Hematopoietic multipotent progenitor cell treated with erythropoietin and hydrocortisone succinate and interleukin-3 and kit ligand, for 8 days (in vitro differentiated cells): Measurements from ENCODE around the gene PEX3.
"Not testable (repeated sequence)": the region's sequence is repeated elsewhere in the genome, so short reads cannot be mapped to it uniquely, and the experiment has no call there.

Experiments
- DNase-seq: peaks from one replicate; pipeline ENCODE4 v3.0.0-alpha.2; 2015

Gene PEX3

DNA sequence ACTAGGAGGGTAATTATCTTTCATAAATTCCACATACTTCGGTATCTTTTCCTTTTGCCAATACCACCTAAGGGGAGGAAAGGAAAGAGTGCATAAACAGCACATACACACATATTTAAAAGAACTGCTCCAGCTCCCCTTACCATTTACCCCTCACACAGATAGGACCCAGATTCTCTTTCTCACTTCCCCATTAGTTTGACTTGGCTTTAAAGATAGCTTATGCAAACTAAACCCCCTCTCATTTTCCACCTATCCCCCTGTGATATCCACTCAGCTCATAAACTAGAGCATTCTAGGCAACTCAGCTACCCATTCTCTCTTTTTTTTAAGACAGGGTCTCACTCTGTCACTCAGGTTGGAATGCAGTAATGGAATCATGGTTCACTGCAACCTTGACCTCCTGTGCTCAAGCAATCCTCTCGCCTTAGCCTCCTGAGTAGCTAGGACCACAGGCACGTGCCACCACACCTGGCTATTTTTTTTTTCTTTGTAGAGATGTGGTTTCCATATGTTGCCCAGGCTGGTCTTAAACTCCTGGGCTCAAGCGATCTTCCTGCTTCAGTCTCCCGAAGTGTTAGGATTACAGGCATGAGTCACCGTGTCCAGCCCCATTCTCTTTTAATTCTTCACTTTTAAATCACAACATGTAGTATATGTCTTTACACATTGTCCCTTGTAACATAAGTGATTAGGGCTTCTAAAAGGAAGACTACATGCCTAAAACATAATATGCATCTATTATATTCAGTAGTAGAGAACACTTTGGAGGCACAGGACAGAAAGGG is 56.9 kb downstream of the PEX3 start:
- DNase-seq = no peak

DNA sequence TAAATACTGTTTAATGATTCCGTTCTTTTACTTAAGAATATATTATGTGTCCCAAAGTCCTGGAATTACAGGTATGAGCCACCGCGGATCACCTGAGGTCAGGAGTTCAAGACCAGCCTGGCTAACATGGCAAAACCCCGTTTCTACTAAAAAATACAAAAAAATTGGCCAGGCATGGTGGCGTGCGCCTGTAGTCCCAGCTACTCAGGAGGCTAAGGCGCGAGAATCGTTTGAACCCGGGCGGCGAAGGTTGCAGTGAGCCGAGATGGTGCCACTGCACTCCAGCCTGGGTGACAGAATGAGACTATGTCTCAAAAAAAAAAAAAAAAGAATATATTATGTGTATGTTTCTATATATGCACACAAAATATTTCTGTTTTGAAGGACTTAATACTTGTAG is 59.7 kb downstream of the PEX3 start:
- not testable (repeated sequence) for DNase-seq

- peak; percentile 90 for DNase-seq
These were observed 60.6 kb downstream of the PEX3 start, which contains the start of gene FUCA2 for GRCh38 chr6:143510991-143511891. TSS of gene FUCA2 (minus strand) at chr6:143511720. CDS start at chr6:143511634, 86 bp downstream.

DNA sequence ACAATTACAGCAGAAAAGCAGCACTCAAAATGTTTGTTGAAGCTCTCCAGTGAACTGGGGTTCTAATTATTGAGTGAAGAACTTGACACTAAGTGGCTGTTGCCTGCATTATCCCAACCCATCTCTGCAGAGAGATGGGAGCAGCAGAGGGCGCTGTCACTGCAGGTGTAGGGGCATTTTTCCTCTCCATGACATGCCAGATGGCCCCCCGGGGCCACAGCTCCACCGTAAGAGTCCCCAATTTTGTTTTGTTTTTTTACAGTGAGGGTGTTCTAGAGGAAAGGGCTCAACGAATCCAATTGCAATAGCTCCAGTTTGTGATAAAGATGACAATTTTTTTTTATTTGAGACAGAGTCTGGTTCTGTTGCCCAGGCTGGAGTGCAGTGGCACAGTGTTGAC is 62.8 kb downstream of the PEX3 start:
- DNase-seq = peak; percentile 61

DNA sequence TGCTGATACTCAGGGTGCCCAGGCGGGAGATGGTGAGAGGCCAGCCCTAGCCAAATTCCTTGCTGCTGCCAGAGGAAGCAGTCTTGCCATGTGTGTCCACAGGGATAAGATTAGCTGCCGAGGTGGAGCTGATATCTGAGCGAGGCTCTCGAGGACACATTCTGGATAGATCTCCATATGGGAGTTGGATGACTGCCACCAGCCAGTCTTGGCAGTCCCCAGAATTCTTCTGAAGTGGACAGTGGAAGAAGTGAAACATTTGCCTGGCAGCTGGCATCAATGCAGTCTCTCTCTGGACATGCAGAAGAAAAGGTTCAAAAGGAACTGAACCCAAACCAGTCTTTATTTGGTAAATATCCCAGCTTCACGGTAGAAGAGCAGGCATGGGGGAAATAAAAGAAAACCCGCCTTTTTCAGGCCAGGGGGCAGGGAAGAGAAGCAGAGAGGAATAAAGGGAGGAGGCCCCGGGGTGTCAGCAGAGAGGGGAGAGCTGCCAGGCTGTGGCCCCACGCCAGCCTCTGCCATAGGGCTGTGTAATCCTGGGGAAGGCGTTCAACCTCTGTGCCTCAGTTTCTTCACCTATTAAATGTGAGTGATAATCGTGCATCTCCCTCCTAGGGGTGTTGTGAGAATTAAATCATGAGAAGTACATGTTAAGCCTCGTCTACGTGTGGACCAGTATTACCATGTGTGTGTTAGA is 64.6 kb downstream of the PEX3 start:
- peak; percentile 57 for DNase-seq

- no peak for DNase-seq
These were observed 65.3 kb downstream of the PEX3 start for GRCh38 chr6:143515766-143516355.

DNA sequence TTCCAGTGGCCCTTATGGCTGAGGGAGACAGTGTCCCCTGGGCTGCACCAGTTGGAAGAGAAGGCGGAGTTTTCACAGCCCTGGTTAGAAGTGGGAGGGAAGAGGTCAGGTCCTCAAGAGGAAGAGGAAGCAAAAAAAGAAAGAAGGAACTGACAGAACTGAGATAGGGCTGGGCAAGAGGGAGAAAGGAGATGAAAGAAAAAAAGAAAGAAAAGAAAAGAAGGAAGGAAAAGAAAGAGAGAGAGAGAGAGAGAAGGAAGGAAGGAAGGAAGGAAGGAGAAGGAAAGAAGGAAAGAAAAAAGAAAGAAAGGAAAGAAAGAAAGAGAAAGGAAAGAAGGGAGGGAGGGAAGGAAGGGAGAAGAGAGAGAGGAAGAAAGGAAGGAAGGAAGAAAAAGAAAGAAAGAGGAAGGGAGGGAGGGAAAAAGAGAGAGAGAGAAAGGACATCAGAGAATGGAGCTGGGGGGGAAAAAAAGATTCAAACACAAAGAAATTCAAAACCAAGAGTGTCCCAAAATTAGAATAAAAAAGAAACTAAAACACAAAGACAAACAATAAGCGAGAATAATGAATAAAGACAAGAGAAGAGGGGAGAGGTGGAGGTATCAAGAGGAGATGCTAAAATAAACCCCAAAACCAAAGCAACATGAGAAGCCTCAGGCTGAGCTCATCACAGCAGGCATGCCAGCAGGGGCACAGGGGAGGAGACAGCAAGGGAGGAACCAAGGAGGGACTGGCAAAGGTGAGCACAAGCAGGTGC is 66.3 kb downstream of the PEX3 start:
- no peak for DNase-seq

- no peak for DNase-seq
These were observed 66.8 kb downstream of the PEX3 start for GRCh38 chr6:143517447-143517773.

- no peak for DNase-seq
These were observed 71.5 kb downstream of the PEX3 start for GRCh38 chr6:143522039-143522600.

GRCh38 chr6:143525356-143525755 is 74.8 kb downstream of the PEX3 start:
- no peak for DNase-seq

- DNase-seq = no peak
These were observed 77.1 kb downstream of the PEX3 start for GRCh38 chr6:143527677-143528076.

GRCh38 chr6:143528164-143528811 is 77.7 kb downstream of the PEX3 start:
- DNase-seq = no peak

DNA sequence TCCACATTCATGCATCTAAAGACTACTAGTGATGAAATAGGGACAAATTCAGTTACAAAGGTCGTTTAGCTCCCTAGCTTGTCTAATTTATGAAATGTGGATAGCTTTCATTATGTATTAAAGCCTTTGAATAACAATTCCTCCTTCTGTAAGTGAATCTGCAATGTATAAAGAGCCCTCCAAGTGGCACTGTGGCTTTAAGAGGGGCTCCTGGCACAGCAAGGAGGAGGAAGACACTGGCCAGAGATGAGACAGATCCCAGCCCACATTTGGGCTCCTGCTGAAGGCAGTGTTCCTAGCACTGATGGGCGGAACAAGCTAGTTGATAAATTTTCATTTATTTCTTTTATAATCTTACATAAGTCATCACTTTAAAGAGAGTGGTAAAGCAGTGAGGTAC is 78.5 kb downstream of the PEX3 start:
- DNase-seq = peak; percentile 49

DNA sequence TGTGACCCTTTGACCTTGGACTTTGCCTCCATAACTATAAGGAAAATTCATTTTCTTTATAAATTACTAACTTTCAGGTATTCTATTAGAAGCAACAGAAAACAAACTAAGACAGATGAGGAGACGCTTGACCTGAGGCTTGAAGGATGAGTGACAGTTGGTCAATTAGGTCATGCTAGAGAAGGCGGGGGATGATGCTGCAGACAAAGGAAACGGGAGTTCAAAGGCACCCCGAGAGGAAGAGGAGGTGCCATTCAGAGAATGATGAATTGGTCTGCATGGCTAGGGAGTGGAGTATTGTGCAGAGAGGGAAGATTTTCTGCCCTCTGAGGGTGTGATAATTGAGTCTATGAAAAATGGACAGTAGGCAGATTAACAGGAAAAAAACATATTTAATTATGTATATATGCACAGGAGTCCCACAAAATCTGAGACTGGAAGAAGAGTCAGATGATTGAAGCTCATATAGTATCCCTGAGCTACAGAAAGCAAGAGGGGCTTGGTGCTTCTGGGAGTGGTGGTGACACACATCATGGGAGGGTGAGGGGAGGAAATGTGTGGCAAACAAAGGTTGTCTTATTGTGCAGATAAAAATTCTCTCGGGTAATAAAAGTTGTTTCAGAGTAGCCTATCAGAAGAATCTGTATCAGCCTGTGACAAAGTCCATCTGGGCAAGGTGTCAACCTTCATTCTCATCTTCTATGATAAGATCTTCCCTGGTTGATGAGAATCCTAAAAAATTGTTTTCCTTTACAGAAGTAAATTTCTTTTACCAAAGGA is 81.3 kb downstream of the PEX3 start:
- DNase-seq = no peak

- no peak for DNase-seq
These were observed 84.6 kb downstream of the PEX3 start for GRCh38 chr6:143535189-143535614.

GRCh38 chr6:143536461-143536865 is 85.9 kb downstream of the PEX3 start:
- DNase-seq = peak; percentile 48

- peak; percentile 68 for DNase-seq
These were observed 86.5 kb downstream of the PEX3 start for GRCh38 chr6:143536866-143537691.

DNA sequence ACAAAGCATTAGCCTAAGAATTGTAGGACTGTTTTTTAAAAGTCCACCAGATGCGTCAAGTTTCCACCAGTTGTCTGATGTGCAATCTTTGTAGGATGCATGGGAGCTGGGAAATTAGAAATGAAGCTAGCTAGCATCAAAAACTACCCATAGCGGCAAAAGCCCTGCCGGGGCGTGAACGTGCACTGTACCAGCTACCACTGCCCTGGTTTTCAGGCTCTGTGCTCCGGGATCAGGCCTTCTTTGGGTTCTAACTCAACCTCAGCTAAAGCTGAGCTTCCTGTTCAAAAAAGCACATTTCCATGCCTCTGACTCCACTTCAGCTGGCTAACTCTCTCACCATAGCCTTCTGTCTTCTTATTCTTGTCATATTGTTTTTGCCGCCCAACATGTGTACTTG is 87.8 kb downstream of the PEX3 start:
- no peak for DNase-seq

DNA sequence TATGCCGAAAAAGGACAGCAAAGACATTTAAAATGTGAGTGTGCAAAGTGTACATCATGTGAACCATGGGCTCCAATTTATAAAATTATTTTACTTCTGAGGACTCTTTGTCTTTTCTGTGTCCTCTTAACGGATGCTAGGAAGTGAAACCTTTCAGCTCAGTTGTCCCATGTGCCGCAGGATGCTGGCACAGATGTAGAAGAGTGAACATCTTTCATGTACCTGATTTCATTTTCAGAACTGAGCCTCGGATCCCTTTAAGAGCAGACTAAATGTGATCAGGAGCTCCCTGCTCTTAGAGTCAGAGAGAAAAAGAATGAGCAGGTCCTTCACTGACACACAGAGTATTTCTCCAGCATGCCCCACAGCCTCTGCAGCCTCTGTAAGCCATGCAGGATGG is 88.5 kb downstream of the PEX3 start:
- DNase-seq = no peak

- no peak for DNase-seq
These were observed 89.1 kb downstream of the PEX3 start for GRCh38 chr6:143539734-143540133.
